ENCODE results near the gene PHLPP2.

Gene PHLPP2

DNA sequence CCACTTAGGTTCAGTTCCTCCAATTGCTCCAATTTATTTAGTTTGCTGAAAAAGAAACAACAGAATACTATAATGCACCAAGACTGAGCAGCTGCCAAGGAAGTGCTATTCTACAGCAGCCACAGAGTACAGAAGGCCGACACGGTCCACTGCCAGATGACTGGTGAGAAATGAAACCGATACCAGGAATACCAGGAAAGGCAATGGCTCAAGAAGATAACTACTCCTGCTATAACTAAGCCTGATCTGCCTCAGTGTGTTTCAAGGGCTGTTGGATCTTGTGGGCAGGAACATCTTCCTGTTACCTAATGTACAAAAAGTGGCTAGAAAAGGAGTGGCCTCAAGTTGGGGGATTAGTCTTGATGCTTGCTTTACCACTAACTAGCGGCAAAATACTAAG lies 65.7 kb downstream of the PHLPP2 start:
- peak; percentile 79 for FAIRE-seq
- no peak for DNase-seq (ENCODE audit: insufficient read length, low spot score)
- TF ChIP-seq POLR2AphosphoS5 (IDR thresholded peaks at IDR 0.05; ENCODE audit: low read depth, low read length) (no peak), POLR2A (IDR thresholded peaks at IDR 0.05; ENCODE audit: low read depth, low read length) (no peak), SPI1 (IDR thresholded peaks at IDR 0.05; ENCODE audit: low read depth, low read length) (no peak), PAX5 (IDR thresholded peaks at IDR 0.05; ENCODE audit: insufficient read depth, low read length, severe bottlenecking) (no peak), POU2F2 (IDR thresholded peaks at IDR 0.05; ENCODE audit: low read depth, low read length) (no peak), TAF1 (IDR thresholded peaks at IDR 0.05; ENCODE audit: low read depth, low read length) (no peak)

- no peak for DNase-seq (ENCODE audit: insufficient read length, low spot score)
- no peak for FAIRE-seq
- TF ChIP-seq PAX5 (IDR thresholded peaks at IDR 0.05; ENCODE audit: insufficient read depth, low read length, severe bottlenecking) (no peak), SPI1 (IDR thresholded peaks at IDR 0.05; ENCODE audit: low read depth, low read length) (no peak), POLR2AphosphoS5 (IDR thresholded peaks at IDR 0.05; ENCODE audit: low read depth, low read length) (no peak), POLR2A (IDR thresholded peaks at IDR 0.05; ENCODE audit: low read depth, low read length) (no peak), TAF1 (IDR thresholded peaks at IDR 0.05; ENCODE audit: low read depth, low read length) (no peak), POU2F2 (IDR thresholded peaks at IDR 0.05; ENCODE audit: low read depth, low read length) (no peak)
These were observed 74.8 kb downstream of the PHLPP2 start for GRCh38 chr16:71649704-71650103.

GRCh38 chr16:71648921-71649320 lies 75.6 kb downstream of the PHLPP2 start:
- DNase-seq (ENCODE audit: insufficient read length, low spot score) (no peak), FAIRE-seq (no peak)
- no peak for TF ChIP-seq PAX5 (IDR thresholded peaks at IDR 0.05; ENCODE audit: insufficient read depth, low read length, severe bottlenecking)
- TF ChIP-seq SPI1 (IDR thresholded peaks at IDR 0.05; ENCODE audit: low read depth, low read length) = no peak
- no peak for TF ChIP-seq TAF1 (IDR thresholded peaks at IDR 0.05; ENCODE audit: low read depth, low read length)
- TF ChIP-seq POLR2A (IDR thresholded peaks at IDR 0.05; ENCODE audit: low read depth, low read length) = no peak
- TF ChIP-seq POLR2AphosphoS5 (IDR thresholded peaks at IDR 0.05; ENCODE audit: low read depth, low read length) = no peak
- TF ChIP-seq POU2F2 (IDR thresholded peaks at IDR 0.05; ENCODE audit: low read depth, low read length) = no peak

- TF ChIP-seq POU2F2 (IDR thresholded peaks at IDR 0.05; ENCODE audit: low read depth, low read length) (no peak), POLR2AphosphoS5 (IDR thresholded peaks at IDR 0.05; ENCODE audit: low read depth, low read length) (no peak), TAF1 (IDR thresholded peaks at IDR 0.05; ENCODE audit: low read depth, low read length) (no peak), PAX5 (IDR thresholded peaks at IDR 0.05; ENCODE audit: insufficient read depth, low read length, severe bottlenecking) (no peak), POLR2A (IDR thresholded peaks at IDR 0.05; ENCODE audit: low read depth, low read length) (no peak), SPI1 (IDR thresholded peaks at IDR 0.05; ENCODE audit: low read depth, low read length) (no peak)
- DNase-seq (ENCODE audit: insufficient read length, low spot score) = no peak
- no peak for FAIRE-seq
These were observed 76.3 kb downstream of the PHLPP2 start for GRCh38 chr16:71648162-71648561.

DNA sequence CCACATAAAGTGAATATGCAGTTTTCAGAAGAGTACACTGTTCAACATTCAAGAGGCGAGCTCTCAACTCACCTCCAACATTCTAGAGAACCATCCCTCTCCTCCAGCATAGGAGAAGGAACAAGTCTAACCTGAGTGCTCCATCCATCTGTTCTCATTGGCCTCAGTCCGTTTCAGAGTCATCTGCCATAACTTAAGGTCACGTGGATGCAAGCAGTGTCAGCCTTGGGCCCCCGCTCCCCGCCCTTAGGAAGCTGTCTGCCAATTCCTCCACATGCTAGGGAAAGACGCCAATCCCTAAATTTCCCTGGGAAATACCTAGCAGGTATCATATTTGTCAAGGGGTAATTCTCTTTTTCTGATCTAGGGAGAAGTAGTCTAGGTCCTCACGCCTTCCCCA lies 77.1 kb downstream of the PHLPP2 start:
- TF ChIP-seq TAF1 (IDR thresholded peaks at IDR 0.05; ENCODE audit: low read depth, low read length) = no peak
- TF ChIP-seq POLR2AphosphoS5 (IDR thresholded peaks at IDR 0.05; ENCODE audit: low read depth, low read length) = no peak
- TF ChIP-seq PAX5 (IDR thresholded peaks at IDR 0.05; ENCODE audit: insufficient read depth, low read length, severe bottlenecking) = no peak
- TF ChIP-seq SPI1 (IDR thresholded peaks at IDR 0.05; ENCODE audit: low read depth, low read length) = no peak
- TF ChIP-seq POLR2A (IDR thresholded peaks at IDR 0.05; ENCODE audit: low read depth, low read length) = no peak
- no peak for TF ChIP-seq POU2F2 (IDR thresholded peaks at IDR 0.05; ENCODE audit: low read depth, low read length)
- no peak for DNase-seq (ENCODE audit: insufficient read length, low spot score)
- no peak for FAIRE-seq

- no peak for DNase-seq (ENCODE audit: insufficient read length, low spot score)
- no peak for TF ChIP-seq PAX5 (IDR thresholded peaks at IDR 0.05; ENCODE audit: insufficient read depth, low read length, severe bottlenecking)
- TF ChIP-seq TAF1 (IDR thresholded peaks at IDR 0.05; ENCODE audit: low read depth, low read length) = no peak
- no peak for TF ChIP-seq SPI1 (IDR thresholded peaks at IDR 0.05; ENCODE audit: low read depth, low read length)
- no peak for TF ChIP-seq POLR2A (IDR thresholded peaks at IDR 0.05; ENCODE audit: low read depth, low read length)
- no peak for TF ChIP-seq POLR2AphosphoS5 (IDR thresholded peaks at IDR 0.05; ENCODE audit: low read depth, low read length)
- TF ChIP-seq POU2F2 (IDR thresholded peaks at IDR 0.05; ENCODE audit: low read depth, low read length) = no peak
- peak; percentile 48 for FAIRE-seq
These were observed 79.1 kb downstream of the PHLPP2 start for GRCh38 chr16:71645450-71645849.

- DNase-seq (ENCODE audit: insufficient read length, low spot score) (no peak), FAIRE-seq (no peak)
- TF ChIP-seq SPI1 (IDR thresholded peaks at IDR 0.05; ENCODE audit: low read depth, low read length) (no peak), PAX5 (IDR thresholded peaks at IDR 0.05; ENCODE audit: insufficient read depth, low read length, severe bottlenecking) (no peak), POLR2A (IDR thresholded peaks at IDR 0.05; ENCODE audit: low read depth, low read length) (no peak), POLR2AphosphoS5 (IDR thresholded peaks at IDR 0.05; ENCODE audit: low read depth, low read length) (no peak), POU2F2 (IDR thresholded peaks at IDR 0.05; ENCODE audit: low read depth, low read length) (no peak), TAF1 (IDR thresholded peaks at IDR 0.05; ENCODE audit: low read depth, low read length) (no peak)
These were observed 87.1 kb downstream of the PHLPP2 start for GRCh38 chr16:71637398-71637797.

- no peak for FAIRE-seq
- TF ChIP-seq PAX5 (IDR thresholded peaks at IDR 0.05; ENCODE audit: insufficient read depth, low read length, severe bottlenecking) (no peak), POLR2A (IDR thresholded peaks at IDR 0.05; ENCODE audit: low read depth, low read length) (no peak), POU2F2 (IDR thresholded peaks at IDR 0.05; ENCODE audit: low read depth, low read length) (no peak), POLR2AphosphoS5 (IDR thresholded peaks at IDR 0.05; ENCODE audit: low read depth, low read length) (no peak), SPI1 (IDR thresholded peaks at IDR 0.05; ENCODE audit: low read depth, low read length) (no peak), TAF1 (IDR thresholded peaks at IDR 0.05; ENCODE audit: low read depth, low read length) (no peak)
- DNase-seq (ENCODE audit: insufficient read length, low spot score) = no peak
These were observed 88.9 kb downstream of the PHLPP2 start for GRCh38 chr16:71635632-71636031.

GRCh38 chr16:71631776-71632175 lies 92.7 kb downstream of the PHLPP2 start:
- FAIRE-seq = no peak
- TF ChIP-seq PAX5 (IDR thresholded peaks at IDR 0.05; ENCODE audit: insufficient read depth, low read length, severe bottlenecking) (no peak), POLR2AphosphoS5 (IDR thresholded peaks at IDR 0.05; ENCODE audit: low read depth, low read length) (no peak), TAF1 (IDR thresholded peaks at IDR 0.05; ENCODE audit: low read depth, low read length) (no peak), SPI1 (IDR thresholded peaks at IDR 0.05; ENCODE audit: low read depth, low read length) (no peak), POLR2A (IDR thresholded peaks at IDR 0.05; ENCODE audit: low read depth, low read length) (no peak)

DNA sequence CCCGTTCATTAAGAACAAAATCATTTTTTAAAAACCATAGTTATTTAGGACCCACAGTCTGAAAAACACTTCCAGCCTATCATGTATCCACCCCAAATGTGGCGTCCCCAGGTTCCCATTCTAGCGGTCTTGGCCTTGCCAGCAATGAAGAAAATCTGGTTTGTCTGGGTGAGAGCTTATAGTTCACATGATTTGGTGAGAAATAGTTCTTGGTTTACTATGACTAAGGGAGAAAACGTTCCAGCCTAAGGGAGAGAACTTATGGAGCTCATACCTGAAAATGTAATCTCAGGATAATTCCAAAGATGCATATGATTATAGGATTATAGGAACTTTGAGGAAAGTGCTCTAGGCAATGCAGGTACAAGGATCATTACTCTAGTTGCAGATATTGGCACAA lies 93.7 kb downstream of the PHLPP2 start:
- DNase-seq (ENCODE audit: insufficient read length, low spot score) (no peak), FAIRE-seq (no peak)

More at GRCh38 chr16:71631776-71632175, 92.7 kb downstream of the PHLPP2 start:
- DNase-seq (ENCODE audit: insufficient read length, low spot score) = no peak

More for the DNA sequence above, 93.7 kb downstream of the PHLPP2 start:
- TF ChIP-seq SPI1 (IDR thresholded peaks at IDR 0.05; ENCODE audit: low read depth, low read length) = no peak
- TF ChIP-seq POLR2AphosphoS5 (IDR thresholded peaks at IDR 0.05; ENCODE audit: low read depth, low read length) = no peak
- no peak for TF ChIP-seq POLR2A (IDR thresholded peaks at IDR 0.05; ENCODE audit: low read depth, low read length)
- no peak for TF ChIP-seq PAX5 (IDR thresholded peaks at IDR 0.05; ENCODE audit: insufficient read depth, low read length, severe bottlenecking)
- no peak for TF ChIP-seq POU2F2 (IDR thresholded peaks at IDR 0.05; ENCODE audit: low read depth, low read length)
- no peak for TF ChIP-seq TAF1 (IDR thresholded peaks at IDR 0.05; ENCODE audit: low read depth, low read length)

All from GM12891 (cell line).